Common myeloid progenitor, CD34-positive (primary cell): ENCODE measurements around the gene KANSL2.
"Not testable (repeated sequence)": the region's sequence is repeated elsewhere in the genome, so short reads cannot be mapped to it uniquely, and the experiment has no call there.

ENCODE experiments used
- CTCF ChIA-PET: fragments of 350-600 bp; sonication (Branson Sonifier 250); formaldehyde crosslinking; loops from one replicate; lab custom pipeline; 2021; ENCODE audit warnings: antibody characterized with exemption; lab: Charles Lee
- POLR2A ChIA-PET: fragments of 350-600 bp; sonication (Branson Sonifier 250); formaldehyde crosslinking; loops from one replicate; lab custom pipeline; 2021; ENCODE audit warnings: antibody characterized with exemption; lab: Charles Lee
- DNase-seq, 3 donors: peaks; one replicate each; pipeline versions ENCODE4 v3.0.0 to v3.0.0-alpha.2; 2013
- H3K27ac ChIP-seq, 2 experiments: 1 replicate in 1 of 2; 2 replicates in 1 of 2; pipeline ENCODE4 v1.7.0; 2013; ENCODE audit warnings: inconsistent platforms in 2 of 2, low read length in 2 of 2, mild to moderate bottlenecking in 2 of 2, low read depth in 1 of 2, moderate library complexity in 1 of 2; ENCODE audit not compliant: severe bottlenecking in 2 of 2, insufficient read depth in 1 of 2, poor library complexity in 1 of 2
- H3K27me3 ChIP-seq, 5 experiments: replicated peaks in 2 of 5; 1 replicate in 3 of 5; 2 replicates in 2 of 5; pipeline versions ENCODE4 v1.6.1 to v1.7.0; 2013; ENCODE audit warnings: low read length in 4 of 5, mild to moderate bottlenecking in 2 of 5, moderate library complexity in 2 of 5, inconsistent platforms in 1 of 5; ENCODE audit not compliant: insufficient read depth in 5 of 5, control insufficient read depth in 4 of 5
- H3K36me3 ChIP-seq, 4 experiments: 1 replicate in 2 of 4; 2 replicates in 2 of 4; pipeline versions ENCODE4 v1.6.1 to v1.7.0; 2013; ENCODE audit warnings: low read length in 3 of 4, control low read depth in 1 of 4, mild to moderate bottlenecking in 1 of 4; ENCODE audit not compliant: control insufficient read depth in 4 of 4, insufficient read depth in 4 of 4
- H3K4me1 ChIP-seq, 4 experiments: 1 replicate in 3 of 4; 2 replicates in 1 of 4; pipeline versions ENCODE4 v1.6.1 to v1.7.1; 2013; ENCODE audit warnings: low read length in 3 of 4, mild to moderate bottlenecking in 3 of 4, control low read depth in 1 of 4, inconsistent platforms in 1 of 4, moderate library complexity in 1 of 4; ENCODE audit not compliant: control insufficient read depth in 4 of 4, insufficient read depth in 4 of 4; ENCODE audit errors: control extremely low read depth in 1 of 4
- H3K4me3 ChIP-seq, 7 experiments: 1 replicate in 4 of 7; 2 replicates in 3 of 7; pipeline versions ENCODE4 v1.5.1 to v1.7.0; 2013; ENCODE audit warnings: mild to moderate bottlenecking in 7 of 7, low read length in 6 of 7, moderate library complexity in 6 of 7, inconsistent platforms in 2 of 7, low read depth in 2 of 7, control low read depth in 1 of 7; ENCODE audit not compliant: insufficient read depth in 4 of 7, control insufficient read depth in 1 of 7; ENCODE audit errors: extremely low read depth in 1 of 7
- H3K9me3 ChIP-seq, 5 experiments: 1 replicate in 4 of 5; 2 replicates in 1 of 5; pipeline versions ENCODE4 v1.6.1 to v1.7.1; 2013; ENCODE audit warnings: low read length in 4 of 5, mild to moderate bottlenecking in 2 of 5, inconsistent platforms in 1 of 5, low read depth in 1 of 5, moderate library complexity in 1 of 5; ENCODE audit not compliant: control insufficient read depth in 4 of 5, insufficient read depth in 2 of 5; ENCODE audit errors: control extremely low read depth in 1 of 5
- WGBS: methylation state at CpG from one replicate; pipeline ENCODE4 v1.1.5; 2013; ENCODE audit not compliant: insufficient coverage; 5-methylcytosine and 5-hydroxymethylcytosine counted together

KANSL2 gene

DNA sequence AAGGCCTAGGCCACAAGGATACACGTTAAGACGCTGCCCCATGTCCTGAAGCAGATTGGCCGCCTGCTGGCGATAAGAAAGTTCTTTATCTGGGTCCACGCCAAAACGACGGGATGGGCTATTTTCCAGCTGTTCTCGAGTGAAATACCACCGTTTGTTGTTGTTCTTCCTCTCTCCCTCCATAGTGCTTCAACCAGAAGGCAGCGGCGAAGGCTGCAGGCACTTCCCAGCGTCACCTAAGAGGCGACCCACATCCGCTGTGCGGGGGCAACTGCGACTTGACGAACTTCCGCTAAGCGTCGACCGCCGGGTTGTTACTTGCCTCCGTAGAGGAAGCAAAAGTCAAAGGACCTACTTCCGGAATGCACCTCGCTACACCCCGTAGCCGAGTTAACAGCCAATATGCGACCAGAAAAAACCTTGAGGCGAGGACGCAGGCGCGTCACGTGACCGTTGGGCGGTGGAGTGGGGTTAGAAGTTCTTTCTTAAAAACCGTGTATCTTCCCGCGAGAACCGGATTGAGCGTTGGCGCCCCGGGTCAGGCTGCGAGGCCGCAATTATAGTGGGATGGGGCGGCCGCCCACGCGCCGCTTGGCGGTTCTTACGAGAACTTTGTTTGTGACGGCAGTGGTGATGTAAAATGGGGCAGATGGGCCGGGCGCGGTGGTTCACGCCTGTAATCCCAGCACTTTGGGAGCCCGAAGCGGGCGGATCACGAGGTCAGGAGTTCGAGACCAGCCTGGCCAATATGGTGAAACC, 34.6 kb upstream of the KANSL2 start, which contains the start of gene CCNT1:
CCNT1 (minus strand) TSS at position 215 of the 759 bp plus-strand sequence; CDS start at position 183, 32 bp downstream.
- peak within 1 kb of the TSS; percentile 77 to 99 (median 91) for H3K4me3 ChIP-seq
- H3K27ac ChIP-seq, result peak within 1 kb of the TSS; percentile 99 to 100
- no peaks in the 10 kb centered on the region for H3K27me3 ChIP-seq
- peaks cover 0 to 11% (median 2%) of the 10 kb centered on the region in 5 experiments for H3K9me3 ChIP-seq
- H3K36me3 ChIP-seq, result peaks cover 7 to 25% (median 15%) of the 10 kb centered on the region in 4 experiments
- peaks cover 2 to 25% (median 12%) of the 10 kb centered on the region in 4 experiments for H3K4me1 ChIP-seq
- peak; percentile 100 for DNase-seq
- ChIA-PET CTCF (interaction anchor here (1.2 to 1.4 kb wide), 2 partner anchors 37 to 69 kb away, joined by 3 to 5 read pairs; no protein-coding TSS in a partner anchor), POLR2A (interaction anchor here (0.7 to 1.9 kb wide), 4 partner anchors 34 to 983 kb away, joined by 3 to 15 read pairs (median 4); partner anchors contain the start of gene KANSL2)
- under 1% methylated on average over 59 of the region's 61 CpGs for WGBS

DNA sequence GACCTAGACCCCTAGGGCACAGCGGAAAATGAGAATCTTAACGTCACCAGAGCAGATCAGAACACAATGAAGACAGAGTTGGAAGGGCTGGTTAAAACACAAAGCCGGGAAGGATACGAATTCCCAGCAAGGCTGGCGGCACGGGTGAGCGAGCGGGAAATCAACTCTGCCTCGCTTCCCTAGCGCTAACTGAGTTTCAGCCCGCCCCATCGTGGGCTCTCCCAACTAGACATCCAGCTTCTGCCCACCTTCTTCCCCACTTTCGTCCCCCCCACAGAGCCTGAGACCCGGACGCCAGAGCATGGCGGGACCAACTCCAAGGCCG, 34.1 kb upstream of the KANSL2 start:
- ChIA-PET POLR2A (interaction anchor here (0.7 to 1.9 kb wide), 3 partner anchors 34 to 983 kb away, joined by 3 to 15 read pairs (median 3); partner anchors contain the start of genes DDX23 and KANSL2), CTCF (interaction anchor here (1.4 kb wide), 1 partner anchor 69 kb away, joined by 3 read pairs; no protein-coding TSS in a partner anchor)
- Histone ChIP-seq H3K4me1 (peaks cover 2 to 25% (median 12%) of the 10 kb centered on the region in 4 experiments), H3K27ac (peak overlapping the region; percentile 99 to 100), H3K4me3 (peak overlapping the region; percentile 77 to 99 (median 91)), H3K36me3 (peaks cover 7 to 29% (median 17%) of the 10 kb centered on the region in 4 experiments), H3K9me3 (peaks cover 0 to 8% (median 2%) of the 10 kb centered on the region in 5 experiments), H3K27me3 (no peaks in the 10 kb centered on the region)
- peak in 2 of 3 donors; percentile 8 for DNase-seq
- WGBS, result 1% methylated on average over 12 of the region's 17 CpGs

- ChIA-PET POLR2A (no interaction called here), CTCF (interaction anchor here (1.2 to 1.7 kb wide), 2 partner anchors 8 to 10 kb away, joined by 4 read pairs; no protein-coding TSS in a partner anchor)
- no peak overlapping the region for H3K4me3 ChIP-seq
- 100% methylated on average over 4 of the region's 10 CpGs for WGBS
- peaks cover 0 to 2% (median 0%) of the 10 kb centered on the region in 5 experiments for H3K9me3 ChIP-seq
- no peaks in the 10 kb centered on the region for H3K27me3 ChIP-seq
- H3K4me1 ChIP-seq, result peaks cover 0 to 21% (median 10%) of the 10 kb centered on the region in 4 experiments
- H3K27ac ChIP-seq, result no peak overlapping the region
- DNase-seq, result no peak
- peaks cover 9 to 50% (median 31%) of the 10 kb centered on the region in 4 experiments for H3K36me3 ChIP-seq
Measured at GRCh38 chr12:48712209-48712608, 30.2 kb upstream of the KANSL2 start.

DNA sequence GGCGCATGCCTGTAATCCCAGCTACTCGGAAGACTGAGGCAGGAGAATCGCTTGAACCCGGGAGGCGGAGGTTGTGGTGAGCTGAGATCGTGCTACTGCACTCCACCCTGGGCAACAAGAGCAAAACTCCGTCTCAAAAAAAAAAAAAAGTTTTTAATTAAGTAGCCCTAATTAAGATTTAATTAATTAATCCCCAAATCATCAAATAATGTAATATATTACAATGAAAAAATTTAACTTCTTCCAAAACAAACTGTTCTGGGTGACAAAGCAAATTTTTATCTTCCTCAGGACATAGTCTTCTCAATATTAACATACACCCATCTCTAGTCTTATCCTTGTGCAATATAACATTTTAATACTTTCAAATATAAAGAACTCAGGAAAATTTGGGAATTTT, 16.8 kb upstream of the KANSL2 start:
- CTCF ChIA-PET, result not testable (repeated sequence)
- H3K36me3 ChIP-seq, result peaks cover 16 to 59% (median 39%) of the 10 kb centered on the region in 4 experiments

GRCh38 chr12:48696626-48697025, 14.6 kb upstream of the KANSL2 start:
- Histone ChIP-seq H3K4me1 (no peaks in the 10 kb centered on the region), H3K9me3 (no peaks in the 10 kb centered on the region), H3K27ac (no peak overlapping the region), H3K36me3 (peaks cover 17 to 69% (median 48%) of the 10 kb centered on the region in 4 experiments), H3K27me3 (no peaks in the 10 kb centered on the region), H3K4me3 (no peak overlapping the region)
- DNase-seq, result no peak
- 92% methylated on average over 4 of the region's 5 CpGs for WGBS
- CTCF ChIA-PET, result interaction anchor here (1.2 kb wide), 1 partner anchor 13 kb away, joined by 3 read pairs; no protein-coding TSS in a partner anchor
- POLR2A ChIA-PET, result no interaction called here

More for the DNA sequence above, 16.8 kb upstream of the KANSL2 start:
- DNase-seq, POLR2A ChIA-PET, H3K27ac ChIP-seq, H3K4me3 ChIP-seq, H3K4me1 ChIP-seq, H3K9me3 ChIP-seq, H3K27me3 ChIP-seq: not testable (repeated sequence)
- 96% methylated on average over 3 of the region's 7 CpGs for WGBS

GRCh38 chr12:48695859-48696258, 13.8 kb upstream of the KANSL2 start:
- peaks cover 17 to 75% (median 51%) of the 10 kb centered on the region in 4 experiments for H3K36me3 ChIP-seq
- CTCF ChIA-PET, result interaction anchor here (0.9 to 1.2 kb wide), 2 partner anchors 9 to 14 kb away, joined by 3 to 5 read pairs; no protein-coding TSS in a partner anchor

More at GRCh38 chr12:48695859-48696258, 13.8 kb upstream of the KANSL2 start:
- POLR2A ChIA-PET, result no interaction called here
- Histone ChIP-seq H3K4me3 (no peak overlapping the region), H3K27me3 (no peaks in the 10 kb centered on the region), H3K9me3 (no peaks in the 10 kb centered on the region), H3K4me1 (no peaks in the 10 kb centered on the region), H3K27ac (no peak overlapping the region)
- no peak for DNase-seq
- 100% methylated on average over 2 of the region's 2 CpGs for WGBS
